ENCODE data around the gene RNF135.

DNA sequence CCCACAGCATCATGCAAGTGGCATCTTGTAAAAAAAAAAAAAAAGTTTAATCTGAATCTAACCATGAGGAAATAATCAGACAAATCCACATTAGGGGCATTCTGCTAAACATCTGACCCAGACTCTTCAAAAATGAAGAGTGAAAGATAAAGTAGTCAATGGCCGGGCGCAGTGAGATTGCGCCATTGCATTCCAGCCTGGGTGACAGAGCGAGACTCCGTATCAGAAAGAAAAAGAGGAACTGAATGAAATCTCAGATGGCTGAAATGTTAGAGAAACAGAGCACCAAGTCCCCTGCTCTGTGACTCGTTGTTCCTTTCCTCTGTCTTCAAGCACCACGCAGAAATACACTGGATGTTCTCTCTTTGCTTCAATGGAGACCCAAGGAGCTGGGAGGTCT lies 12.7 kb upstream of the RNF135 start:
- TF ChIP-seq EZH2phosphoT487 (IDR thresholded peaks at IDR 0.05; ENCODE audit: low read length) (no peak), CTCF (IDR thresholded peaks at IDR 0.05; ENCODE audit: low read length) (no peak)
